Neuronal stem cell (in vitro differentiated cells): ENCODE measurements around the gene TYMP. TPM values are rescaled to one million over a fixed set of nuclear protein-coding genes. Genes with fewer than 3 reads are reported as not detected.

Source experiments
- DNase-seq: peaks from one replicate; pipeline ENCODE4 v3.0.0-alpha.2; 2013; ENCODE audit warnings: low spot score
- H2AFZ ChIP-seq: one replicate; pipeline ENCODE4 v1.6.1; 2013; ENCODE audit warnings: mild to moderate bottlenecking, low read length, inconsistent platforms
- H2AK5ac ChIP-seq: 2 replicates; pipeline ENCODE4 v1.6.1; 2013; ENCODE audit warnings: low read depth, mild to moderate bottlenecking, inconsistent platforms, low read length, moderate library complexity, mixed read lengths
- H2BK120ac ChIP-seq: 2 replicates; pipeline ENCODE4 v1.6.1; 2013; ENCODE audit warnings: low read depth, mild to moderate bottlenecking, inconsistent platforms, low read length, moderate library complexity, mixed read lengths
- H2BK12ac ChIP-seq: one replicate; pipeline ENCODE4 v1.6.1; 2013; ENCODE audit warnings: low read length, inconsistent platforms
- H2BK15ac ChIP-seq: 2 replicates; pipeline ENCODE4 v1.6.1; 2013; ENCODE audit warnings: mild to moderate bottlenecking, low read length, inconsistent platforms, mixed read lengths
- H2BK5ac ChIP-seq: one replicate; pipeline ENCODE4 v1.6.1; 2013; ENCODE audit warnings: inconsistent platforms, mild to moderate bottlenecking, low read length, moderate library complexity
- H3K14ac ChIP-seq: one replicate; pipeline ENCODE4 v1.6.1; 2013; ENCODE audit warnings: low read length, inconsistent platforms
- H3K18ac ChIP-seq: 2 replicates; pipeline ENCODE4 v1.6.1; 2013; ENCODE audit warnings: low read length, inconsistent platforms
- H3K23ac ChIP-seq: 2 replicates; pipeline ENCODE4 v1.6.1; 2013; ENCODE audit warnings: low read depth, mild to moderate bottlenecking, mixed read lengths, low read length, inconsistent platforms; ENCODE audit not compliant: poor library complexity
- H3K27ac ChIP-seq: replicated peaks from 3 replicates; pipeline ENCODE4 v1.5.1; 2013; ENCODE audit warnings: low read length, inconsistent platforms
- H3K27me3 ChIP-seq, 3 experiments: 2 replicates each; pipeline ENCODE4 v1.6.1; 2013; ENCODE audit warnings: low read length in 3 of 3, mild to moderate bottlenecking in 2 of 3, inconsistent platforms in 1 of 3, low read depth in 1 of 3, mixed read lengths in 1 of 3, moderate library complexity in 1 of 3; ENCODE audit not compliant: control insufficient read depth in 3 of 3, insufficient read depth in 3 of 3
- H3K36me3 ChIP-seq, 2 donors: replicated peaks in 1 of 2; 2 replicates each; pipeline ENCODE4 v1.6.1; 2013; ENCODE audit warnings: low read length in 2 of 2; ENCODE audit not compliant: control insufficient read depth in 2 of 2, insufficient read depth in 2 of 2
- H3K4ac ChIP-seq: 2 replicates; pipeline ENCODE4 v1.6.1; 2013; ENCODE audit warnings: inconsistent platforms, mild to moderate bottlenecking, low read length, moderate library complexity
- H3K4me1 ChIP-seq, 2 donors: 1 replicate in 1 of 2; 2 replicates in 1 of 2; pipeline ENCODE4 v1.6.1; 2013; ENCODE audit warnings: low read length in 2 of 2, low read depth in 1 of 2; ENCODE audit not compliant: control insufficient read depth in 2 of 2, insufficient read depth in 1 of 2
- H3K4me2 ChIP-seq: one replicate; pipeline ENCODE4 v1.6.1; 2013; ENCODE audit warnings: mild to moderate bottlenecking, low read length, inconsistent platforms; ENCODE audit not compliant: insufficient read depth, poor library complexity, severe bottlenecking
- H3K4me3 ChIP-seq, 2 donors: 2 replicates each; pipeline ENCODE4 v1.5.1; 2013; ENCODE audit warnings: low read length in 2 of 2, mild to moderate bottlenecking in 2 of 2, inconsistent platforms in 1 of 2, moderate library complexity in 1 of 2
- H3K79me1 ChIP-seq: one replicate; pipeline ENCODE4 v1.6.1; 2013; ENCODE audit warnings: low read depth, mild to moderate bottlenecking, inconsistent platforms, low read length, moderate library complexity
- H3K9ac ChIP-seq: one replicate; pipeline ENCODE4 v1.6.1; 2013; ENCODE audit warnings: mild to moderate bottlenecking, low read depth, low read length, inconsistent platforms; ENCODE audit not compliant: poor library complexity
- H3K9me3 ChIP-seq, 2 donors: replicated peaks in 1 of 2; 2 replicates each; pipeline versions ENCODE3 to v1.6.1; 2013; ENCODE audit warnings: low read length in 2 of 2, mild to moderate bottlenecking in 2 of 2, inconsistent platforms in 1 of 2, low read depth in 1 of 2, mixed read lengths in 1 of 2, moderate library complexity in 1 of 2; ENCODE audit not compliant: control insufficient read depth in 2 of 2, insufficient read depth in 1 of 2
- H4K8ac ChIP-seq: one replicate; pipeline ENCODE4 v1.6.1; 2013; ENCODE audit warnings: low read depth, mild to moderate bottlenecking, inconsistent platforms, low read length, moderate library complexity
- H4K91ac ChIP-seq: one replicate; pipeline ENCODE4 v1.6.1; 2013; ENCODE audit warnings: low read length, low read depth, mild to moderate bottlenecking, inconsistent platforms; ENCODE audit not compliant: poor library complexity
- WGBS, 2 donors: extraction: QIAGEN DNeasy Blood & Tissue Kit; methylation state at CpG; one replicate each; pipeline ENCODE4 v1.1.7; 2013; ENCODE audit warnings: missing lambda C conversion rate in 2 of 2, mixed read lengths in 1 of 2; ENCODE audit not compliant: insufficient read length in 2 of 2, insufficient replicate concordance in 1 of 2; ENCODE audit errors: extremely low coverage in 2 of 2; 5-methylcytosine and 5-hydroxymethylcytosine counted together
- polyA plus RNA-seq, 2 experiments: library from polyadenylated mRNA; stranded (reverse); fragments of 200-250 nt; gene quantifications; one replicate each; pipeline ENCODE4 v1.2.3, GENCODE V29; 2013

Gene TYMP, protein sequence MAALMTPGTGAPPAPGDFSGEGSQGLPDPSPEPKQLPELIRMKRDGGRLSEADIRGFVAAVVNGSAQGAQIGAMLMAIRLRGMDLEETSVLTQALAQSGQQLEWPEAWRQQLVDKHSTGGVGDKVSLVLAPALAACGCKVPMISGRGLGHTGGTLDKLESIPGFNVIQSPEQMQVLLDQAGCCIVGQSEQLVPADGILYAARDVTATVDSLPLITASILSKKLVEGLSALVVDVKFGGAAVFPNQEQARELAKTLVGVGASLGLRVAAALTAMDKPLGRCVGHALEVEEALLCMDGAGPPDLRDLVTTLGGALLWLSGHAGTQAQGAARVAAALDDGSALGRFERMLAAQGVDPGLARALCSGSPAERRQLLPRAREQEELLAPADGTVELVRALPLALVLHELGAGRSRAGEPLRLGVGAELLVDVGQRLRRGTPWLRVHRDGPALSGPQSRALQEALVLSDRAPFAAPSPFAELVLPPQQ
- polyA plus RNA-seq (2013, experiment 1 of 2), result 3.0 TPM
- polyA plus RNA-seq (2013, experiment 2 of 2), result 2.9 TPM

DNA sequence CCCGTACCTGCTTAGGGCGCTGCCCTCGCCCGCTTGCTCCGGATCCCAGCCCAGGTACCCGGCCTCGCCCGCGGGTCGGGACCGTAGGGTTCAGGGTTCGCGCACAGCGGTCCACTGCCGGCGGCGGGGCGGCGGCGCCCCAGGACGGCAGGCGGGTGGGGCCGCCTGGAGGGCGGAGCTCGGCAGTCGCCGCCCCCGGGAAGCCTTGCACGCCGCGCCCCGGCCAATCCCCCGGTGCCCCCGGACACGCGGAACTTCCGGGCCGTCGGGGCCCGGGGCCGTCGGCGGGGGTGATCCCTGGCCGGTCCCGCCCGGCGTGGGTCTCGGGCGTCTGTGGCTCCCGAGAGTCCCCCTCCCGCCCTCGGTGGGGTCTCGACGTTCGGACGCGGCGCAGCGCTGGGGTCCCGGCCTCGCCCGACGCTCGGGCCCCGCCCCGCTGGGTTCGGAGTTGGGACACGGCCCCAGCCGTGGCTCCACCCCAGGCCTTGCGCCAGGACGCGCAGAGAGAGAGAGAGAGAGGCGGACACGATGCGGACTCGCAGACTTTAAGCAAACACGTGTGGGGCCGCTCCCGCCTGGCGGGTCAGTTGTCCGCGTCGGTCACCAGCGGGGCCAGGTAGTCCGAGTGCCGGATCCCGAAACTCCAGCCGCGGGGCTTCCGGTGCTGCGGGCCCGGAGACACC lies at the start of gene TYMP:
TYMP (minus strand) TSS at position 116 of the 683 bp plus-strand sequence. CDS start 303 bp downstream, outside the sequence.
- peak within 1 kb of the TSS; percentile 60 for H2BK5ac ChIP-seq
- peak within 1 kb of the TSS; percentile 73 for H2BK12ac ChIP-seq
- H2BK120ac ChIP-seq, result peak within 1 kb of the TSS; percentile 72
- peak within 1 kb of the TSS; percentile 99 for H2AK5ac ChIP-seq
- H2BK15ac ChIP-seq, result peak within 1 kb of the TSS; percentile 83
- peak within 1 kb of the TSS; percentile 73 for H3K4me2 ChIP-seq
- H3K36me3 ChIP-seq, result no peaks in the 10 kb centered on the region
- peak within 1 kb of the TSS; percentile 97 for H3K14ac ChIP-seq
- no peak within 1 kb of the TSS for H2AFZ ChIP-seq
- H3K4ac ChIP-seq, result peak within 1 kb of the TSS; percentile 37
- peak within 1 kb of the TSS; percentile 99 for H3K23ac ChIP-seq
- no peak for DNase-seq
- H3K9ac ChIP-seq, result peak within 1 kb of the TSS; percentile 81
- H4K91ac ChIP-seq, result no peak within 1 kb of the TSS
- H3K4me1 ChIP-seq, result peaks cover 14 to 19% of the 10 kb centered on the region in 2 donors
- H3K18ac ChIP-seq, result peak within 1 kb of the TSS; percentile 96
- peak within 1 kb of the TSS in 1 of 2 donors; percentile 82 for H3K4me3 ChIP-seq
- WGBS, 2 donors, result no CpG with 5 or more reads among the region's 92 CpGs
- H3K27me3 ChIP-seq, result peaks cover 14 to 35% (median 14%) of the 10 kb centered on the region in 3 experiments
- H3K27ac ChIP-seq, result no peak within 1 kb of the TSS
- peaks cover 5% of the 10 kb centered on the region for H3K79me1 ChIP-seq
- peak within 1 kb of the TSS; percentile 65 for H4K8ac ChIP-seq
- peaks cover 8 to 21% of the 10 kb centered on the region in 2 donors for H3K9me3 ChIP-seq

DNA sequence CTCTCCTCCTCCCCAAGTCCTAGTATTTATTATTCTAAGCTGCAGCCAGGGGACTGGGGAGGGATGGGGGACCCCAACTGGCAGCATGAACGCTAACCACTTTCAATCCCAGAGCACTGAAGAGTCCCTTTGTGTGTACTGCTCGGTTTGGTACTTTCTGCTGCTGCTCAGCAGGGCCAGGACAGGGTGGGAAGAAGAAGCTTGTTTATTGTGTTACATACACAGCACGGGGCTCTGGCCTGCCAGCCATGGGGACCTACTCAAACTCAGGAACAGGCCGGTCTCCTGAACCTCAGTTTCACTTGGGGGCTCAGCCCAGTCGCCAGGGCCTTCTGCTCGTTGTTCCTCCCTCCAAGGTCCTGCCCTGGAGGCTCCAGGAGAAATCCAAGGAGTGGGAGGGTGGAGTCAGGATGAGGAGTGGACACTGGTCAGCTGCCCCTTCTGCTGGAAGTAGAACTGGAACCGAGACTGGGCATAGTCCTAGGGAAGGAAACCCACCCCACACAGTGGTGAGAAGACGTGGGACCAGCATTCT lies 49.0 kb upstream of the TYMP start:
- Histone ChIP-seq H3K9ac (no peak overlapping the region), H2BK12ac (no peak overlapping the region), H3K36me3 (peaks cover 39 to 49% of the 10 kb centered on the region in 2 donors), H4K91ac (no peak overlapping the region), H3K4me1 (peaks cover 5% of the 10 kb centered on the region in 2 donors), H3K4ac (no peak overlapping the region), H4K8ac (no peak overlapping the region), H3K14ac (no peak overlapping the region), H2BK15ac (no peak overlapping the region), H2BK120ac (no peak overlapping the region), H2AK5ac (no peak overlapping the region), H3K23ac (no peak overlapping the region), H3K27me3 (no peaks in the 10 kb centered on the region), H3K9me3 (no peaks in the 10 kb centered on the region), H2AFZ (no peak overlapping the region), H3K4me2 (no peak overlapping the region), H3K79me1 (peaks cover 8% of the 10 kb centered on the region), H3K18ac (no peak overlapping the region), H3K27ac (no peak overlapping the region), H3K4me3 (peak overlapping the region in 1 of 2 donors; percentile 9), H2BK5ac (no peak overlapping the region)
- DNase-seq, result no peak
- no CpG with 5 or more reads among the region's 8 CpGs for WGBS, 2 donors

DNA sequence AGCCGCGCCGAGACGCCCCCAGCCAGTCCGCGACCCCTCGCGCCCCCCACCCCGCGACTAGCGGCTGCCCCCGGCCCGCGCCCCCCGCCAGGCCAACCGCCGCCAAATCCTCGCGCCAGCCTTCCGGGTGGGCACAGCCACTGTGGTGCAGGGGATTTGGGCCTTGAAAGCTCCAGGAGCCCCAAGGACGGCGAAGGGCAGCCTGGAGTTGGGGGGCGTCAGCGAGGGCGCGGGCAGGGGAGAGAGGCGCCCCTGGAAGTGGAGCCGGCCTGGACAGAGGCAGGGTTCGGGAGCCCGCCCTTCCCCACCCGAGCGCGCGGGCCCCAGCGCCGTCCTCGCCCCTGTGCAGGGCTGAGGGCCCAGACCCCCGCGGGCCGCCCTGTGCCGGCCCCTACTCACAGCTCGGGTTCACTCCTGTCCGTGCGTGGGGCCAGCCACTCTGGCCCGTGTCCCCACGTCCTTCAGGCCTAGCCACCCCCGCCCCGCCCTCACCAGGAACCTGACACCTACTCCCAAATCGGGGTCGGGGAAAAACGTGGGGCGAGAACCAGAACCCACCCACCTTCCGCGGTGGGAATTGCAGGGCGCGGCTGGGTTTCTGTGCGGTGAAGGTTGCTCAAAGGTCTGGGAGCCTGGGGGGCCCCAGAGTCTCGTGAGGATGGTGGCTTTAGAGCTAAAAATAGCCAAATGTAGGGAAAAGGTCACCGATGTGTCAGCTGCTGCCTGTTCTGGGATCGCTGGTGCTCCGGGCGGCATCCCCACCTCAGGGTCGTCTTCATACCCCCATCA lies 48.4 kb upstream of the TYMP start, which contains the start of gene CPT1B:
CPT1B (minus strand) TSS at position 441 of the 789 bp plus-strand sequence. CDS start 512 bp downstream, outside the sequence.
- H4K91ac ChIP-seq, result no peak within 1 kb of the TSS
- no peak within 1 kb of the TSS for H2AFZ ChIP-seq
- no peak within 1 kb of the TSS for H3K27ac ChIP-seq
- H3K23ac ChIP-seq, result peak within 1 kb of the TSS; percentile 70
- no peak within 1 kb of the TSS for H2AK5ac ChIP-seq
- no peak within 1 kb of the TSS for H3K18ac ChIP-seq
- WGBS, 2 donors, result no CpG with 5 or more reads among the region's 63 CpGs
- H3K9ac ChIP-seq, result no peak within 1 kb of the TSS
- peaks cover 8% of the 10 kb centered on the region for H3K79me1 ChIP-seq
- no peak within 1 kb of the TSS for H2BK15ac ChIP-seq
- H3K9me3 ChIP-seq, result no peaks in the 10 kb centered on the region
- peak within 1 kb of the TSS in 1 of 2 donors; percentile 9 for H3K4me3 ChIP-seq
- H3K4me1 ChIP-seq, result peaks cover 0 to 4% of the 10 kb centered on the region in 2 donors
- H4K8ac ChIP-seq, result peak within 1 kb of the TSS; percentile 77
- no peak for DNase-seq
- peaks cover 44 to 55% of the 10 kb centered on the region in 2 donors for H3K36me3 ChIP-seq
- H3K27me3 ChIP-seq, result no peaks in the 10 kb centered on the region
- H3K4me2 ChIP-seq, result no peak within 1 kb of the TSS
- H2BK5ac ChIP-seq, result no peak within 1 kb of the TSS
- H3K14ac ChIP-seq, result no peak within 1 kb of the TSS
- no peak within 1 kb of the TSS for H2BK120ac ChIP-seq
- H3K4ac ChIP-seq, result no peak within 1 kb of the TSS
- no peak within 1 kb of the TSS for H2BK12ac ChIP-seq
